Gastroesophageal sphincter (tissue), 3 donors: Measurements from ENCODE around the gene MED28.

Source experiments
- EP300 ChIP-seq: sonication (generic); formaldehyde crosslinking; IDR thresholded peaks from one replicate; pipeline ENCODE4 v1.6.1; 2017; ENCODE audit warnings: antibody characterized with exemption, mild to moderate bottlenecking
- POLR2A ChIP-seq, 2 donors: fragments of 450-650 bp; IDR thresholded peaks; one replicate each; pipeline ENCODE4 v1.6.1; 2017; ENCODE audit warnings: antibody characterized with exemption in 2 of 2, mild to moderate bottlenecking in 2 of 2, moderate library complexity in 1 of 2
- POLR2AphosphoS5 ChIP-seq: sonication (generic); formaldehyde crosslinking; IDR thresholded peaks from one replicate; pipeline ENCODE4 v1.6.1; 2017; ENCODE audit warnings: antibody characterized with exemption
- TF ChIP-seq, protein P1 (sequence below), 4 experiments: fragments of 200-600 bp in 2 of 4; fragments of 450-650 bp in 2 of 4; sonication (generic) in 1 of 4; IDR thresholded peaks; one replicate each; pipeline ENCODE4 v1.5.1; 2017 to 2019; ENCODE audit warnings: antibody characterized with exemption in 4 of 4, mild to moderate bottlenecking in 2 of 4, moderate library complexity in 2 of 4

DNA sequence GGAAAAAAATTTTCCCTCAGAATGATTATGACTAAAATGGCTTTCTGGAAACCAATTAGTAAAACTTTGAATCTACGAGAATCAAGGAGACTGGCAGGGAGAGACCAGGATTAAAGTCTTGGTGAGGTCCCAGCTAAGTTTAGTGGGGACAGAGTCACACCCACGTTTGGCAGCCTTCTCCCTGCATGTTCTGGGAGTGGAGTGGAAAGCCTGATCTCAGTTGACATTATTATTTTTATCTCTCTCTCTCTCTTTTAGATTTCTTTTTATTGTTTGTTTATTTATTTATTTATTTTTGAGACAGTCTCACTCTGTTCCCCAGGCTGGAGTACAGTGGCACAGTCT, 67.8 kb downstream of the MED28 start:
- TF ChIP-seq, protein P1, sequence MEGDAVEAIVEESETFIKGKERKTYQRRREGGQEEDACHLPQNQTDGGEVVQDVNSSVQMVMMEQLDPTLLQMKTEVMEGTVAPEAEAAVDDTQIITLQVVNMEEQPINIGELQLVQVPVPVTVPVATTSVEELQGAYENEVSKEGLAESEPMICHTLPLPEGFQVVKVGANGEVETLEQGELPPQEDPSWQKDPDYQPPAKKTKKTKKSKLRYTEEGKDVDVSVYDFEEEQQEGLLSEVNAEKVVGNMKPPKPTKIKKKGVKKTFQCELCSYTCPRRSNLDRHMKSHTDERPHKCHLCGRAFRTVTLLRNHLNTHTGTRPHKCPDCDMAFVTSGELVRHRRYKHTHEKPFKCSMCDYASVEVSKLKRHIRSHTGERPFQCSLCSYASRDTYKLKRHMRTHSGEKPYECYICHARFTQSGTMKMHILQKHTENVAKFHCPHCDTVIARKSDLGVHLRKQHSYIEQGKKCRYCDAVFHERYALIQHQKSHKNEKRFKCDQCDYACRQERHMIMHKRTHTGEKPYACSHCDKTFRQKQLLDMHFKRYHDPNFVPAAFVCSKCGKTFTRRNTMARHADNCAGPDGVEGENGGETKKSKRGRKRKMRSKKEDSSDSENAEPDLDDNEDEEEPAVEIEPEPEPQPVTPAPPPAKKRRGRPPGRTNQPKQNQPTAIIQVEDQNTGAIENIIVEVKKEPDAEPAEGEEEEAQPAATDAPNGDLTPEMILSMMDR (IDR thresholded peaks at IDR 0.05): no peak
- TF ChIP-seq POLR2A (IDR thresholded peaks at IDR 0.05) (no peak), EP300 (no peak), POLR2AphosphoS5 (no peak)
